Thyroid gland (tissue), 4 donors: ENCODE results near the gene GABRR3.

Experiments
- POLR2A ChIP-seq, 2 donors: fragments of 450-650 bp; IDR thresholded peaks; one replicate each; pipeline ENCODE4 v1.6.1; 2017; ENCODE audit warnings: antibody characterized with exemption in 2 of 2, mild to moderate bottlenecking in 2 of 2, moderate library complexity in 1 of 2
- TF ChIP-seq, protein P1 (sequence below), 6 experiments: fragments of 200-600 bp in 3 of 6; fragments of 450-650 bp in 3 of 6; sonication (generic) in 3 of 6; IDR thresholded peaks; one replicate each; pipeline ENCODE4 v1.5.1; 2016 to 2019; ENCODE audit warnings: antibody characterized with exemption in 6 of 6, mild to moderate bottlenecking in 2 of 6, inconsistent platforms in 1 of 6, moderate library complexity in 1 of 6

DNA sequence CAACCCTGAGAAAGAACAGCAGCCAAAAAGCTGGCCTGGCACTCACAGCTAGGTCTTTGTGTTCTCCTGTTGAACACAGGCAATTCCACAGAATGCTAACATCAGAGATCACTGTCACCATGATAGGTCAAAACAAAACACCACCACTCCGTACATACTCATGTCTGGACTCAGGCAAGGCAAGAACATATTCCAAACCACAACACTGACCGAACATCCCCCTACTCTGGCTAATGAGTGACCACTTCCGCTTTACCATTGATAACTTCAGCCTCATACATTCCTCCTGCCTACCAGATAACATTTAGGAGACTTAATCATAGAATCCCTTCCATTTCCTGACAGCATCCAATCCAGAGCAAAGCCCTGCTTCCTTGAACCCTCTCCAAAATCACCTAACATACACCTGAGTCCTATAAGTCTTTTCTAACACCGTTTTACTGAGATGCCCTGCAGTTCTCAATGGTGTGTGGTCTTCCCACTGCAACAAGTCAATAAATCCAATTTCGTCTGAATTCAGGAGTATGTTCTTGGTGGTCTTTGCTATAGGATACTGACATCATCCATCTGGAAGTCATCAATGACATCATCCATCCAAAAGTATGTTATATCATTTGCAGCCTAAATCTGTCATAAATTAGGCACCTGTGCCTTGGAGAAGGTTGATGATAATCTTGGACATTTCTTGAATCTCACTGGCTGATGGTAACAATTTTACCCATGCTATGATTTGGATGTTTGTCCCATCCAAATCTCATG lies 86.6 kb downstream of the GABRR3 start:
- TF ChIP-seq, protein P1, sequence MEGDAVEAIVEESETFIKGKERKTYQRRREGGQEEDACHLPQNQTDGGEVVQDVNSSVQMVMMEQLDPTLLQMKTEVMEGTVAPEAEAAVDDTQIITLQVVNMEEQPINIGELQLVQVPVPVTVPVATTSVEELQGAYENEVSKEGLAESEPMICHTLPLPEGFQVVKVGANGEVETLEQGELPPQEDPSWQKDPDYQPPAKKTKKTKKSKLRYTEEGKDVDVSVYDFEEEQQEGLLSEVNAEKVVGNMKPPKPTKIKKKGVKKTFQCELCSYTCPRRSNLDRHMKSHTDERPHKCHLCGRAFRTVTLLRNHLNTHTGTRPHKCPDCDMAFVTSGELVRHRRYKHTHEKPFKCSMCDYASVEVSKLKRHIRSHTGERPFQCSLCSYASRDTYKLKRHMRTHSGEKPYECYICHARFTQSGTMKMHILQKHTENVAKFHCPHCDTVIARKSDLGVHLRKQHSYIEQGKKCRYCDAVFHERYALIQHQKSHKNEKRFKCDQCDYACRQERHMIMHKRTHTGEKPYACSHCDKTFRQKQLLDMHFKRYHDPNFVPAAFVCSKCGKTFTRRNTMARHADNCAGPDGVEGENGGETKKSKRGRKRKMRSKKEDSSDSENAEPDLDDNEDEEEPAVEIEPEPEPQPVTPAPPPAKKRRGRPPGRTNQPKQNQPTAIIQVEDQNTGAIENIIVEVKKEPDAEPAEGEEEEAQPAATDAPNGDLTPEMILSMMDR (IDR thresholded peaks at IDR 0.05), result no peak
- no peak for TF ChIP-seq POLR2A (IDR thresholded peaks at IDR 0.05)
